Activated T-helper 1 cell treated with Interleukin-2 at 50 U/mL for 16 hours (primary cell): ENCODE data around the gene MYO16.

Experiments
- DNase-seq: peaks from one replicate; pipeline ENCODE4 v3.0.0-alpha.2; 2020; ENCODE audit warnings: low read depth

Gene MYO16

DNA sequence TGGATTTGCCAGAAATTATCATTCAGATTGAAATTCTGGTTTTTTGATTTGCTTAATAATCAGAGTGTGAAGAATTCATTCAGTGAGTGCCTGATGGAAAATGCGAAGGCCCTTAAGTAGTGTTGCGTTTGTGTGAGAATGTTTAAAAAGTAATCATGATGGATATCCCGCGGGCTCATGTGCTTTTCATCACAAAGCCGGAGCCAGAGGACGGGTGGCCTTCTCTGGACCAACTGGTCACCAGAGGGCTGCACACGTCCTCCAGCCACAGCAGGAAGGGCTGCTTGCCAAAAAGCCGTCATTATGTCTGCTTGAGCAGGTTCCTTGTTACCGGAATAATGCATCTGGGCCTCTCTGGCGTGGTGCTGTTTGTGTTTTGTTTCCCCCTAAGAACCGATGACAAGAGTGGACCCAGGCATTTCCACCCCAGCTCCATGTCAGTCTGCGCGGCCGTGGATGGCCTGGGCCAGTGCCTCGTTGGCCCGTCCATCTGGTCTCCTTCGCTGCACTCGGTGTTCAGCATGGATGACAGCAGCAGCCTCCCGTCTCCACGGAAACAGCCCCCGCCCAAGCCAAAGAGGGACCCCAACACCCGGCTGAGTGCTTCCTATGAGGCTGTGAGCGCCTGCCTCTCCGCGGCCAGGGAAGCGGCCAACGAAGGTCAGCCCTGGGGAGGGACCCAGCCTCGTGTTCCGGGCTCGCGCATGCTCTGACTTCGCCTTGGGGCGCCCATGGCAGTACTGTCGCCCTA, 497.7 kb downstream of the MYO16 start:
- no peak for DNase-seq

- no peak for DNase-seq
These were observed 498.7 kb downstream of the MYO16 start for GRCh38 chr13:109128121-109128520.

DNA sequence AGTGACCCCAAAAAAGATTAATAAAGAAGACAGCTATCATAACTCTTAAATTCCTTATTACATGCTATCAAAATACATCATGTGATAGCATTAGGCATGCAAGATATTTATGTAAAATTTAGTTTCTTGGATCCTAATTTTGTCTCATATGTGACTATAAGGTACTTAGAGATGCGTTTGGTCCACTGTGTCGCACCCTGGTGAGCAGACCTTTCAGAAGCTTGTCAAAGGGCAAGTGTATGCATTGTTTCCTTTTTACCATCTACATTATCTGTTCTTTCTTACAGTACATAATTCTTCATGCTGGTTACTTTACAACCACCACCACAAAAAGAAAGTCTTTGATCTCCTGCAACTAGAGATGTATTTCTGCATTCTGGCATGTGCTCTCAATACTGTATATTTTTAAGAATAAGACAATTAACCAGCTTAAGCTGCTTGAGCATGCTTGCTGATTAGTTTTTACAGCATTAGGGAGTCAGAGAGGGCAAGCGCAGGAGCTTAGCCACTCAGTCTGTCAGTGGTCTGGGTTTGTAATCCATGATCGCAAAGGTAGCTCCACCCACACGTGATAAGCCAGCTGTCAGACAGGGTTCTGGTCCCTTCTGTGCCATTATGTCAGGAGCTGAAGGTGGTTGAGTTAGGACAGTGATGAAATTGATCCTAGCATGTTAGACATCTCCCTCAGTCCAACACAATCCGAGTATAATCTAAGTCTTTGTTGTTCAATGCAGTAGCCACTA, 500.9 kb downstream of the MYO16 start:
- DNase-seq, result no peak

- no peak for DNase-seq
These were observed 502.4 kb downstream of the MYO16 start for GRCh38 chr13:109131698-109132257.

DNA sequence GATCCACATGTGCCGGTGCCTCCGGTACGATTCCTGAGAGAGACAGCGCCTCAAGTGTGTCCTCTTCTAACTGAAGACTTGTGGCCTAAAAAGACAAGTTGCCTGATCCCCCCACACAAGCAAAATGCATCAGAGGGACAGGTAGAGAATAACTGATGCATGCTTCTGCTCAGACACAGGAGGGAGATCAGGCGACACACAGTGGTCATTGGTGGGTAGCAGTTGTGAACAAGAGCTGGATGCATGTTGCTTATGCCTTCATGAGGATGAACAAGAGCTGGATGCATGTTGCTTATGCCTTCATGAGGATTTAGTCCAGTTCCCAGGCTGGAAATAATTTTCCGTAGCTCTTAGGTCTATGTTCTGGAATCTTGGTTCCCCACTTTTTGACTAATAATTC, 505.6 kb downstream of the MYO16 start:
- no peak for DNase-seq

GRCh38 chr13:109136873-109137272, 507.5 kb downstream of the MYO16 start:
- no peak for DNase-seq

- no peak for DNase-seq
These were observed 509.9 kb downstream of the MYO16 start for GRCh38 chr13:109139346-109139745.

GRCh38 chr13:109140054-109140453, 510.6 kb downstream of the MYO16 start:
- DNase-seq, result no peak

GRCh38 chr13:109140479-109141349, 511.3 kb downstream of the MYO16 start:
- DNase-seq, result no peak

DNA sequence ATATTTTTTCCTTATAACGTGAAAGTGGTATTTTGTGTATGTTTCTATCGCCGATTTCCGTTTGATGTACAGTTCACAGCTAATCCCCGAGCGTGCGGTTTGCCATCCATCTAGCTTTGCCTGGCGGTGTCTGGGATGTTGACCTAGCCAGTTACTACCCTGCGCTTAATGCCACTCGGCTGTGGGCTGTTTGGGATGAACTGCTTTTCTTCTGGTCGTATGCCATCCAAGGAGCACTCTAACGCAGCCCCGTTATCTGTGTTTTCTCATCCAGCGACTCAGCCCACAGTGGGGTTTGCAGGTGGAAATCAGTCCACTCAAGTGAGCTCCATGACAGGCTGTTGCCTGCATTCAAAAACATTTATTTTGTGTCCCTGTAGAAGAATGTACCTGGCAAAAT, 512.3 kb downstream of the MYO16 start:
- no peak for DNase-seq

- no peak for DNase-seq
These were observed 515.5 kb downstream of the MYO16 start for GRCh38 chr13:109144693-109145437.

DNA sequence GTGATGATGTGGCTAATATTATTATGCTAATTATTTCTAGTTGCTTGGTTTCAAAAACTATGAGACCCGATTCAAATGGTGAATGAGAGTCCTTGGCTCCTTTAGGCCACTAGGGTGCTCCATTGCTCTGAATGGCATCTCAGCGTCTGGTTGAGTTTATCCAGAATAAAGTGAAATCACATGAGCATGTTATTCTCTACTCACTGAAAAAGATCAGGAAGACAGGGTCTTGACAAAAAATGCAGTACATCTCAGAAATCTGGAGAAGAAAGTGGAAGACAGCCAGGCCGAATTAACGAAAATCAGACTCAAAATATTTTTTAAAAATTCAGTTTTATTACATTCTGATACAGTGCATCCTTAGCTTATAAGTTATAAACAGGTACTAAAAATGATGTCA, 516.2 kb downstream of the MYO16 start:
- DNase-seq, result no peak

DNA sequence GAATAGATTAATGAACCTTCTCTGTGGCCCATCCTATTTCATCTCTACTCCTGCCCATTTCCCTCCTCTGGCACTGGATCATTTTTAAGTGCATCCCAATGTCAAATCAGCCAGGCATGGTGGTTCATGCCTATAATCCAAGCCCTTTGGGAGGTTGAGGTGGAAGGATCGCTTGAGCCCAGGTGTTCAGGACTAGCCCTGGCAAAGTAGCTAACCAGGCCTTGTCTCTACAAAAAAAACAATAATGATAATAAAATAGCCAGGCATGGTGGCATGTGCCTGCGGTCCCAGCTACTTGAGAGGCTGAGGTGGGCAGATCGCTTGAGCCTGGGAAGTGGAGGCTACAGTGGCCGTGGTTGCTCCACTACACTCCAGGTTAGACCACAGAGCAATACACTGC, 517.0 kb downstream of the MYO16 start:
- DNase-seq, result no peak

DNA sequence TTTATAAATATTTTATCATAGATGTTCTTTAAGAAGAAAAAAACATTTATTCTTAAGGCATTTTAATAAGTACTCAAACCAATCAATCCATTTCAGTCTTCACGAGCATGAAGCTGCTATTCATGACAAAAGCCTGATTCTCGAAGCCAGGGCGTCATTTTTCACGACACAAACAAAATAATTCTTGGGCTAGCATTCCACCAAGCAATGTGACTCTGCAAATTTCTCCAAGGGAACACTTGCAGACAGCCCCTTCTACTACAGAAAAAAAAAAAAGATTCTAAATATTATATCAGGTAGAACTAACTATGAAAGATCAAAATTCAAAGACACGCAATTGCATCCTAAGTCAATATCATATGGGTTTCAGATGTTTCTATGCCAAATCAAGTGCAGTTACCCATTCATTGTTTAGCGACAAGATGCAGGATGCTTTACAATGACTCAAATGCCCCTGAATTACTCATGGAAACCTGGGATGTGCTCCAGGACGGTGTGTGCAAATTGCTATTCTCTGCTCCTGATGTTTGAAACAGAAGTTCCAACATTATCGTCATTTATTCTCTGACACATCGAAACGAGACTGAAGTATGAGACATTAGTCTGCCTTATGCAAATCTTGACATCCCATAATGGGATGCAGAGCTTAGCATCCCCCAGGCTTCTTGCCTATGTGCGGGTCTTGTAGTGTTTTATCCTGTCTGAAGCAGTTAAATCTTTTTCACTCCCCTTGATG, 517.7 kb downstream of the MYO16 start:
- DNase-seq, result no peak

DNA sequence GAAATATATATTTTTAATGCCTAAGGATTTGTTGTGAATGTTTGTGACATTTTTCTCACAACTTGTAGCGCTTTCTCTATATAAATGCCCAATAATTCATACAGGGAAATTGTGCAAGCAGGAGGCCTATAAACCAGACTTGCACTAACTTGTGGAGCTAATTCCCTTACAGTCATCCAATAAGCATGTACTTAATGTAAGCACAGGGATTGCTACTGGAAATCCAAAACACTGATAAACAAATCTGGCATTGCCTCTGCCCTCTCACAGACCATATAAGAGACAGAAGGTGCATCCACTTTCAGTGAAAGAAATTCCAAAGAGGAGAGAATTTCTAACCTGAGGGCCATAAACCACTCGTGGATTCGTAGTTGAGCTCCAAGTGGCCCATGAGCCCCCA, 518.8 kb downstream of the MYO16 start:
- DNase-seq, result no peak

GRCh38 chr13:109150696-109151095, 521.3 kb downstream of the MYO16 start:
- no peak for DNase-seq

- no peak for DNase-seq
These were observed 521.8 kb downstream of the MYO16 start for GRCh38 chr13:109151255-109151654.

DNA sequence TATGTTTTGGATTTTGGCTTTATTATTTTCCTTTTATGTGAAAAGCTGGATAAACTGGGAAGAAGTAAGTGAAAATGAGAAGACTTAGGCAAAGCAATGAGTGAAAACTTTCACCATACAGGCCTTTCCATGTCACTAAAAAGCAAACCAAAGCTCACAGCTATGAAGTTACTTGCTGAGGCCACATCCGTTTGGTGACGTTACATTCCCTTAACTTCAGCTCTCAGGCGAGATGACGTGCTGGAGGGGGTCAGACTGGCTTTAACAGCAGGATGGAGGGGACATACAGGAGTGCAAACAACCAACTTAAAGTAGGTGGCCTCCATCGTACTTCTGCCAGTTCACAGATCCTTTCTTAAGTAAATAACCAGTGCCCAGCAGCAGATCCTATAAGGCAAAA, 522.3 kb downstream of the MYO16 start:
- no peak for DNase-seq

- DNase-seq, result no peak
These were observed 523.0 kb downstream of the MYO16 start for GRCh38 chr13:109152311-109152820.

DNA sequence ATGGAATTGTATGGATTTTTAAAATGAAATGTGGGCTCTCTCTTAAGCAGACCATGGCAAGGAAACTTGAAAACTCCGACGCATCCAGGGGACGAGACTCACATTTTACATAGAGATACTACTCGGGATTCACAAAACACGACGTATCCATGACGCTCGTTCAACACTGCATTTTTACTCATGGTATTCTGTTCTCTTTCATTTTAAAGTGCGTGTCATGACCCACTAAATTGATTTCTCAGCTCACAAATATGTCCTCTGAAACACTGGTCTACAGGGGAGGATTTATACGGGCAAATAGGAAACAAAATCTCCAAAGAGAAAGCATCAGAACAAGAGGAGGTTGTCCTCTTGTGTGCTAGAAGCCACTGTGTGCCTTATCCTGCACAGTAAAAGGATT, 523.5 kb downstream of the MYO16 start:
- DNase-seq, result no peak

DNA sequence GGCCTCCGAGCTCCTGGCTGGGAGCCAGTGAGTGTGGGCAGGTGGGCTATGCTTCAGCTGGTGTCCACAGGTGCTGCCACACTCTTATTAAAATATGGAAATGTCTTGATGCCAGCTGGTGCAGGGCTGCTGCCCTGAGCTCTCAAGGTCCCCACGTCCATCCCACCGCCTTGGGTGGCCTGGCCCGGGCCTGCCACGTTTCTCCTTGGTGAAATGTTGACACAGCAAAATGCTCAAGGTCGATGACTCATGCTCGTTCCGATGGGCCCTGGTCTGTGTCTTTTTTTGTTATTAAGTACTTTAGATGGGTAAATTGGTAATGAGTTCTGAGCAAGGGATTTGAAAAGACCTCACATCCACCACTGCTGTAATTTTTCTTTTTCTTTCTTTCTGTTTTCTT, 524.7 kb downstream of the MYO16 start:
- DNase-seq, result no peak
